ENCODE results near the gene DBR1. TPM values are rescaled to one million over a fixed set of nuclear protein-coding genes. Genes with fewer than 3 reads are reported as not detected.

DBR1 gene
- total and polyA plus RNA-seq, 2 experiments from 2014 or later, result 9.7 to 17.2 TPM

DNA sequence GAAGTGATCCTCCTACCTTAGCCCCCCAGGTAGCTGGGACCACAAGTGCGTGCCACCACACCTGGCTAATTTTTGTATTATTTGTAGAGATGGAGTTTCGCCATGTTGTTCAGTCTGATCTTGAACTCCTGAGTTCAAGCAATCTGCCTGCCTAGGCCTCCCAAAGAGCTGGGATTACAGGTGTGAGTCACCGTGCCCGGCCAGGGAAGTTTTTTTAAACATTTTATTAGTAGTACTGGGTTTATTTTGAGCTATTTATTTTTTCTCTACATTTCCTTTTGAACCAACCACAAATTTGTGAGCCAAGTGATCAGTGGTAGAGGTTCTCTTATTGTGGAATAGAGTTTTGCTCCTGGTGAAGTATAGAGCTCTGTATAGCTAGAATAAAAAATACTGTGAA is 46.1 kb upstream of the DBR1 start (continued):
- TF ChIP-seq, protein P1, sequence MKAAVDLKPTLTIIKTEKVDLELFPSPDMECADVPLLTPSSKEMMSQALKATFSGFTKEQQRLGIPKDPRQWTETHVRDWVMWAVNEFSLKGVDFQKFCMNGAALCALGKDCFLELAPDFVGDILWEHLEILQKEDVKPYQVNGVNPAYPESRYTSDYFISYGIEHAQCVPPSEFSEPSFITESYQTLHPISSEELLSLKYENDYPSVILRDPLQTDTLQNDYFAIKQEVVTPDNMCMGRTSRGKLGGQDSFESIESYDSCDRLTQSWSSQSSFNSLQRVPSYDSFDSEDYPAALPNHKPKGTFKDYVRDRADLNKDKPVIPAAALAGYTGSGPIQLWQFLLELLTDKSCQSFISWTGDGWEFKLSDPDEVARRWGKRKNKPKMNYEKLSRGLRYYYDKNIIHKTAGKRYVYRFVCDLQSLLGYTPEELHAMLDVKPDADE (IDR thresholded peaks at IDR 0.05), result no peak
- TF ChIP-seq STAT1 (IDR thresholded peaks at IDR 0.05; ENCODE audit: unreplicated experiment) (no peak), CREB1 (CRISPR knock-in tag; IDR thresholded peaks at IDR 0.05; ENCODE audit: low read depth) (no peak), ZNF331 (CRISPR knock-in tag; IDR thresholded peaks at IDR 0.05; ENCODE audit: low read depth) (no peak)

DNA sequence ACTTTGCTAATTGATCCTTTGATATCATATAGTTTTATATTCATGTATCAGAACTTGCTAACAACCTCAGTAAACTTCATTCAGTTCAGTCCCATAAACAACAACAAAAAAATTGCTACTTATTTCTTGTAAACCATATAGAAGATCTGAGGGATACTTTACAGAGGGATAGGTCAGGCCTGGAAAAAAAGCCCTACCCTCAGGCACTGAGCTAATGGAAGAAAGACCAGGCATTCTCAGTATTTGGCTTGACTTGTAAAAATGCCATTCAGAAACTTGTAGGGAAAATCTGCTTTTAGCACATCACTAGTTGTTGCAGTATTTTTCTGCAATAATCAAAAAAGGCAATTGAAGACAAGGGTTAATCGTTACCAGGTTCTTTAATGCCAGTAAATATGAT is 45.5 kb upstream of the DBR1 start:
- H3K36me3 Mint-ChIP-seq (ENCODE audit: low read depth), result peaks cover 27% of the 10 kb centered on the region
- no peak for DNase-seq (ENCODE audit: low spot score)
- H3K79me2 ChIP-seq (replicated peaks; ENCODE audit: insufficient read depth), result peaks cover 62% of the 10 kb centered on the region
- H3K27me3 Mint-ChIP-seq (ENCODE audit: insufficient read depth, low read depth, poor library complexity), result no peaks in the 10 kb centered on the region
- no peak overlapping the region for H3K4me3 ChIP-seq
- peaks cover 17% of the 10 kb centered on the region; the same call in 1 of the 2 replicates for H3K36me3 ChIP-seq (ENCODE audit: insufficient read depth)
- no peak overlapping the region for H3K4me2 ChIP-seq
- H3K4me3 Mint-ChIP-seq, result no peak overlapping the region
- H3K4me1 ChIP-seq (ENCODE audit: insufficient read depth), result peaks cover 8% of the 10 kb centered on the region; the same call in 1 of the 2 replicates
- TF ChIP-seq STAT1 (IDR thresholded peaks at IDR 0.05; ENCODE audit: unreplicated experiment), result no peak
- TF ChIP-seq EZH2phosphoT487 (IDR thresholded peaks at IDR 0.05; ENCODE audit: unreplicated experiment), result no peak
- H3K27me3 ChIP-seq (ENCODE audit: insufficient read depth), result no peaks in the 10 kb centered on the region
- H3K4me1 Mint-ChIP-seq, result peaks cover 8% of the 10 kb centered on the region; the same call in 2 of the 3 replicates
- H4K20me1 ChIP-seq (replicated peaks; ENCODE audit: insufficient read depth), result peaks cover 20% of the 10 kb centered on the region
- H3F3A ChIP-seq (replicated peaks; ENCODE audit: low read depth), result no peaks in the 10 kb centered on the region
- H3K27ac ChIP-seq (ENCODE audit: low read depth), result no peak overlapping the region
- no peaks in the 10 kb centered on the region for H3K9me2 ChIP-seq (ENCODE audit: insufficient read depth)
- ATAC-seq, result no peak
- H2AFZ ChIP-seq, result no peak overlapping the region
- H3K27ac Mint-ChIP-seq, result no peak overlapping the region
- H3K9me3 Mint-ChIP-seq, result no peaks in the 10 kb centered on the region

DNA sequence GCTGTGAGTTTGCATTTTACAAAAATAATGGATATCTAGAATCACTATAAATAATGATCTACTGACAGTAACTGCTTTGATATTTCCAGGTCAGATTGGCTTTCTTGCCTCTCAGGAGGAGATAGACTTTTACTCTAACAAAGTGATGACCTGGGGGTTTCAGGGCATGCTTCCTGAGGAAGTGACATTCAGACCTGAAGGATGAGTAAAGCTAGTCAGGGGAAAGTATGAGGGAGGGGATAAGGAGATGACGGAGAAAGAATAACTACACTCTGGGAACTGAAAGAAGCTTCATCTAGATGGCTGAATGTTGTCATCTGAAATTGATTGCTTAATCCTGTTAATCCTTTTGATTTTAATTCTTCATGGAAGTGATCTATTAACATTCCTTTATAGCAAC is 44.5 kb upstream of the DBR1 start:
- Mint-ChIP-seq H3K36me3 (ENCODE audit: low read depth) (peaks cover 17% of the 10 kb centered on the region), H3K4me1 (peaks cover 8% of the 10 kb centered on the region; the same call in 2 of the 3 replicates), H3K27ac (peak overlapping the region; percentile 24; the same call in 1 of the 2 replicates), H3K27me3 (ENCODE audit: insufficient read depth, low read depth, poor library complexity) (no peaks in the 10 kb centered on the region), H3K9me3 (no peaks in the 10 kb centered on the region), H3K4me3 (no peak overlapping the region)
- H4K20me1 ChIP-seq (replicated peaks; ENCODE audit: insufficient read depth), result peaks cover 16% of the 10 kb centered on the region
- peaks cover 71% of the 10 kb centered on the region for H3K79me2 ChIP-seq (replicated peaks; ENCODE audit: insufficient read depth)
- peaks cover 8% of the 10 kb centered on the region; the same call in 1 of the 2 replicates for H3K36me3 ChIP-seq (ENCODE audit: insufficient read depth)
- peaks cover 8% of the 10 kb centered on the region; the same call in 1 of the 2 replicates for H3K4me1 ChIP-seq (ENCODE audit: insufficient read depth)
- no peak overlapping the region for H3K4me3 ChIP-seq
- DNase-seq (ENCODE audit: low spot score) (no peak), ATAC-seq (peak; percentile 29; the same call in 2 of the 3 replicates)
- H3K4me2 ChIP-seq, result no peak overlapping the region
- H2AFZ ChIP-seq, result no peak overlapping the region
- H3K9me2 ChIP-seq (ENCODE audit: insufficient read depth), result no peaks in the 10 kb centered on the region
- H3F3A ChIP-seq (replicated peaks; ENCODE audit: low read depth), result no peaks in the 10 kb centered on the region
- TF ChIP-seq, protein P2, sequence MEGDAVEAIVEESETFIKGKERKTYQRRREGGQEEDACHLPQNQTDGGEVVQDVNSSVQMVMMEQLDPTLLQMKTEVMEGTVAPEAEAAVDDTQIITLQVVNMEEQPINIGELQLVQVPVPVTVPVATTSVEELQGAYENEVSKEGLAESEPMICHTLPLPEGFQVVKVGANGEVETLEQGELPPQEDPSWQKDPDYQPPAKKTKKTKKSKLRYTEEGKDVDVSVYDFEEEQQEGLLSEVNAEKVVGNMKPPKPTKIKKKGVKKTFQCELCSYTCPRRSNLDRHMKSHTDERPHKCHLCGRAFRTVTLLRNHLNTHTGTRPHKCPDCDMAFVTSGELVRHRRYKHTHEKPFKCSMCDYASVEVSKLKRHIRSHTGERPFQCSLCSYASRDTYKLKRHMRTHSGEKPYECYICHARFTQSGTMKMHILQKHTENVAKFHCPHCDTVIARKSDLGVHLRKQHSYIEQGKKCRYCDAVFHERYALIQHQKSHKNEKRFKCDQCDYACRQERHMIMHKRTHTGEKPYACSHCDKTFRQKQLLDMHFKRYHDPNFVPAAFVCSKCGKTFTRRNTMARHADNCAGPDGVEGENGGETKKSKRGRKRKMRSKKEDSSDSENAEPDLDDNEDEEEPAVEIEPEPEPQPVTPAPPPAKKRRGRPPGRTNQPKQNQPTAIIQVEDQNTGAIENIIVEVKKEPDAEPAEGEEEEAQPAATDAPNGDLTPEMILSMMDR (conservative IDR thresholded peaks at IDR 0.05; ENCODE audit: low read depth in 2 of 2), result no peak
- TF ChIP-seq CREB1 (CRISPR knock-in tag; IDR thresholded peaks at IDR 0.05; ENCODE audit: low read depth), result no peak
- H3K27me3 ChIP-seq (ENCODE audit: insufficient read depth), result no peaks in the 10 kb centered on the region
- no peak overlapping the region for H3K27ac ChIP-seq (ENCODE audit: low read depth)
